ENCODE data around the gene CFAP20.

GRCh38 chr16:58120234-58120633, 8.9 kb downstream of the CFAP20 start:
- TF ChIP-seq CTCF (IDR thresholded peaks at IDR 0.05) (no peak), POLR2A (IDR thresholded peaks at IDR 0.05) (no peak)
